ENCODE measurements around the gene SELENON. TPM values are rescaled to one million over a fixed set of nuclear protein-coding genes. Genes with fewer than 3 reads are reported as not detected.

The SELENON gene
- total RNA-seq, 4 donors from 2014 or later, result 9.0 to 94.0 (median 18.0) TPM

- no peaks in the 10 kb centered on the region for H3K4me1 ChIP-seq
- no peak overlapping the region for H3K27ac ChIP-seq
- DNase-seq, result no peak
- H3K9me3 ChIP-seq, result no peaks in the 10 kb centered on the region
- intact Hi-C loops (cut with DNase I; ENCODE audit: low total_unique reads), result no loop called here
- H3K27me3 ChIP-seq, result no peaks in the 10 kb centered on the region
- no peaks in the 10 kb centered on the region for H3K36me3 ChIP-seq
- no peak for TF ChIP-seq POLR2A (IDR thresholded peaks at IDR 0.05)
- TF ChIP-seq CTCF (IDR thresholded peaks at IDR 0.05), result no peak
- H3K4me3 ChIP-seq, result no peak overlapping the region
Observed at GRCh38 chr1:25793585-25794170, 6.3 kb upstream of the SELENON start.

GRCh38 chr1:25794325-25794724, 5.7 kb upstream of the SELENON start:
- H3K4me3 ChIP-seq, result no peak overlapping the region
- no peaks in the 10 kb centered on the region for H3K9me3 ChIP-seq
- no peaks in the 10 kb centered on the region for H3K36me3 ChIP-seq
- TF ChIP-seq POLR2A (IDR thresholded peaks at IDR 0.05) (no peak), CTCF (IDR thresholded peaks at IDR 0.05) (no peak)
- no peak for DNase-seq
- no peaks in the 10 kb centered on the region for H3K4me1 ChIP-seq
- intact Hi-C loops (cut with DNase I; ENCODE audit: low total_unique reads), result no loop called here
- no peak overlapping the region for H3K27ac ChIP-seq
- no peaks in the 10 kb centered on the region for H3K27me3 ChIP-seq

GRCh38 chr1:25795211-25795610, 4.8 kb upstream of the SELENON start:
- no peak for DNase-seq
- Histone ChIP-seq H3K9me3 (no peaks in the 10 kb centered on the region), H3K36me3 (no peaks in the 10 kb centered on the region), H3K4me1 (no peaks in the 10 kb centered on the region), H3K27ac (no peak overlapping the region), H3K27me3 (no peaks in the 10 kb centered on the region), H3K4me3 (no peak overlapping the region)
- intact Hi-C loops (cut with DNase I; ENCODE audit: low total_unique reads), result loop anchor here (5.0 kb wide), 1 partner anchor 183 kb away; no protein-coding TSS in a partner anchor
- TF ChIP-seq CTCF (IDR thresholded peaks at IDR 0.05) (no peak), POLR2A (IDR thresholded peaks at IDR 0.05) (no peak)

- TF ChIP-seq CTCF (IDR thresholded peaks at IDR 0.05) (no peak), POLR2A (IDR thresholded peaks at IDR 0.05) (no peak)
- intact Hi-C loops (cut with DNase I; ENCODE audit: low total_unique reads), result loop anchor here (5.0 kb wide), 1 partner anchor 184 kb away; no protein-coding TSS in a partner anchor
- no peak overlapping the region for H3K27ac ChIP-seq
- H3K9me3 ChIP-seq, result no peaks in the 10 kb centered on the region
- H3K36me3 ChIP-seq, result no peaks in the 10 kb centered on the region
- H3K4me3 ChIP-seq, result no peak overlapping the region
- no peak for DNase-seq
- H3K27me3 ChIP-seq, result no peaks in the 10 kb centered on the region
- H3K4me1 ChIP-seq, result no peaks in the 10 kb centered on the region
Observed at GRCh38 chr1:25795946-25796810, 3.8 kb upstream of the SELENON start.
